CD4-positive, alpha-beta T cell treated with Interleukin-2 at 100 ng/mL for 4 hours (primary cell): ENCODE data around the gene VWA1.
A peak's percentile ranks its signal among the peaks of the same experiment; 100 is the strongest.
"Not testable (repeated sequence)": the region's sequence is repeated elsewhere in the genome, so short reads cannot be mapped to it uniquely, and the experiment has no call there.

Source experiments
- DNase-seq: peaks from one replicate; pipeline ENCODE4 v3.0.0-alpha.2; 2020; ENCODE audit warnings: low spot score

VWA1 gene

GRCh38 chr1:1435106-1435903 lies at the start of gene VWA1:
Gene VWA1, plus strand, starts transcription at chr1:1435690. Its CDS starts 59 bp downstream, at chr1:1435749.
- DNase-seq, result peak; percentile 45

- DNase-seq, result no peak
Measured at GRCh38 chr1:1385931-1386330, 49.6 kb upstream of the VWA1 start.

GRCh38 chr1:1387098-1388077 lies 48.1 kb upstream of the VWA1 start:
- no peak for DNase-seq

GRCh38 chr1:1388078-1388472 lies 47.4 kb upstream of the VWA1 start:
- no peak for DNase-seq

- DNase-seq, result no peak
Measured at GRCh38 chr1:1390675-1391074, 44.8 kb upstream of the VWA1 start.

- no peak for DNase-seq
Measured at GRCh38 chr1:1391225-1391624, 44.3 kb upstream of the VWA1 start.

GRCh38 chr1:1393014-1393413 lies 42.5 kb upstream of the VWA1 start:
- no peak for DNase-seq

- DNase-seq, result no peak
Measured at GRCh38 chr1:1393428-1393827, 42.1 kb upstream of the VWA1 start.

GRCh38 chr1:1394116-1394515 lies 41.4 kb upstream of the VWA1 start:
- DNase-seq, result no peak

- no peak for DNase-seq
Measured at GRCh38 chr1:1395166-1395565, 40.3 kb upstream of the VWA1 start.

GRCh38 chr1:1397839-1398523 lies 37.5 kb upstream of the VWA1 start:
- no peak for DNase-seq

- DNase-seq, result no peak
Measured at GRCh38 chr1:1398677-1399186, 36.8 kb upstream of the VWA1 start.

GRCh38 chr1:1399187-1399871 lies 36.2 kb upstream of the VWA1 start, which contains the start of gene CCNL2:
Gene CCNL2, minus strand, starts transcription at chr1:1399335. Its CDS starts 29 bp downstream, at chr1:1399306.
- peak; percentile 99 for DNase-seq

GRCh38 chr1:1399872-1400575 lies 35.5 kb upstream of the VWA1 start:
- no peak for DNase-seq

GRCh38 chr1:1400576-1401456 lies 34.7 kb upstream of the VWA1 start:
- no peak for DNase-seq

GRCh38 chr1:1401457-1402010 lies 34.0 kb upstream of the VWA1 start:
- no peak for DNase-seq

GRCh38 chr1:1402072-1402900 lies 33.2 kb upstream of the VWA1 start:
- peak; percentile 22 for DNase-seq

- not testable (repeated sequence) for DNase-seq
Measured at GRCh38 chr1:1402901-1403392, 32.5 kb upstream of the VWA1 start.
